NOMO-1 treated with dmso at 0.1 percent for 144 hours (cell line): ENCODE measurements around the gene SRP14.

Experiments
- DNase-seq: peaks from one replicate; lab custom pipeline; 2025; ENCODE audit not compliant: unreplicated experiment; lab: John Stamatoyannopoulos, UW

Gene SRP14

DNA sequence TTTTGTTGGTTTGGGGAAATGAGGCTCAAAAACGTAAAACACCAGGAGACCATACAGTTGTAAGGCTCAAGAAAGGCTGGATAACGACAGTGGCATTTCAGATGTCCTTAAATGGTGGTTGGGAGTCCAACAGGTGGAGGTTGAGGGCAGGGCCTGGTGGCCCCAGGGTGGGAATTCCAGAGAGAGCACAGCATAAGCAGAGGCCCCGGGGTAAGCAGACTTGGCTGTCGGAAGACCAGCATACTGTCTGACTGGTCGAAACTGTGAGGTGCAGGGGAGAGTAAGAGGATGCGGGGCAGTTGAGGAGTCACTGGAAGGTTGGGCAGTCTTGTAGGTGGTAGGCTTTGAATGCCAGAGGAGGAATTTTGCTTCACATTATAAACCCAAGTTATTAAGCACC, 48.3 kb downstream of the SRP14 start:
- DNase-seq, result no peak

DNA sequence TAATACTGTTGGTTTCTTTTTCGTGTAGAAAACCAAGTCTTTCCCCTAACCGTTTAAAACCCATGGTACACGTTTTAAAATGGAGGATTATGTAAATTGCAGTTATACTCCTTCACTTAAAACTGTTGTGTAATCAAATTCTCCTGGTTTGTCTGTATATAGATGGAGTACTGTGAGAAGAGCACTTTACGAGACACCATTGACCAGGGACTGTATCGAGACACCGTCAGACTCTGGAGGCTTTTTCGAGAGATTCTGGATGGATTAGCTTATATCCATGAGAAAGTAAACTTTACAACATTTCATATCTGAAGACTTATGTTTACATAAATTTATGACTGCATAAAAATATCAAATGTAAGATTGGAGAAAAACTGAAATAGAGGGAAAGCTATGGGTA, 51.2 kb downstream of the SRP14 start:
- no peak for DNase-seq
